DMS 273 treated with DMSO at 0.1 percent for 48 hours (cell line): Measurements from ENCODE around the gene RP9.

Source experiments
- DNase-seq: peaks from one replicate; lab custom pipeline; 2025; lab: John Stamatoyannopoulos, UW

RP9 gene

GRCh38 chr7:33062782-33063443 lies 46.3 kb downstream of the RP9 start:
- peak; percentile 97 for DNase-seq

GRCh38 chr7:33062023-33062781 lies 47.0 kb downstream of the RP9 start, which contains the start of gene NT5C3A:
Gene NT5C3A, minus strand, starts transcription at chr7:33062776. Its CDS starts 71 bp downstream, at chr7:33062705.
- peak; percentile 25 for DNase-seq

GRCh38 chr7:33061282-33061937 lies 47.8 kb downstream of the RP9 start:
- DNase-seq = no peak

GRCh38 chr7:33059635-33060034 lies 49.6 kb downstream of the RP9 start:
- DNase-seq = no peak

- DNase-seq = no peak
These were observed 54.0 kb downstream of the RP9 start for GRCh38 chr7:33055158-33055557.

- DNase-seq = no peak
These were observed 54.8 kb downstream of the RP9 start for GRCh38 chr7:33054261-33054964.

- no peak for DNase-seq
These were observed 55.5 kb downstream of the RP9 start for GRCh38 chr7:33053721-33054120.

GRCh38 chr7:33050535-33051318 lies 58.5 kb downstream of the RP9 start:
- peak; percentile 17 for DNase-seq

- no peak for DNase-seq
These were observed 60.5 kb downstream of the RP9 start for GRCh38 chr7:33048704-33049103.

- no peak for DNase-seq
These were observed 60.9 kb downstream of the RP9 start for GRCh38 chr7:33048257-33048656.

GRCh38 chr7:33044986-33045385 lies 64.2 kb downstream of the RP9 start:
- DNase-seq = no peak
